Thymus (tissue), 11 donors: ENCODE data around the gene FCN3. TPM values are rescaled to one million over a fixed set of nuclear protein-coding genes. Genes with fewer than 3 reads are reported as not detected.

Experiments
- DNase-seq, 9 donors: peaks; one replicate each; pipeline ENCODE4 v3.0.0-alpha.2; 2013; ENCODE audit warnings: low spot score in 9 of 9, low read depth in 6 of 9, missing footprints in 1 of 9
- H3K27ac ChIP-seq, 2 donors: one replicate each; pipeline ENCODE4 v1.5.1; 2013; ENCODE audit warnings: control low read depth in 1 of 2, low read depth in 1 of 2, low read length in 1 of 2, mild to moderate bottlenecking in 1 of 2, moderate library complexity in 1 of 2
- H3K27me3 ChIP-seq, 2 donors: one replicate each; pipeline ENCODE4 v1.5.1; 2013; ENCODE audit warnings: low read length in 1 of 2; ENCODE audit not compliant: control insufficient read depth in 2 of 2, insufficient read depth in 1 of 2
- H3K36me3 ChIP-seq, 2 donors: one replicate each; pipeline ENCODE4 v1.5.1; 2013; ENCODE audit warnings: low read length in 1 of 2, mild to moderate bottlenecking in 1 of 2, moderate library complexity in 1 of 2; ENCODE audit not compliant: control insufficient read depth in 2 of 2, insufficient read depth in 2 of 2
- H3K4me1 ChIP-seq, 2 donors: one replicate each; pipeline ENCODE4 v1.5.1; 2013; ENCODE audit warnings: low read length in 2 of 2; ENCODE audit not compliant: control insufficient read depth in 2 of 2, insufficient read depth in 2 of 2
- H3K4me3 ChIP-seq, 2 donors: one replicate each; pipeline ENCODE4 v1.5.1; 2013; ENCODE audit warnings: low read length in 2 of 2, control low read depth in 1 of 2, mild to moderate bottlenecking in 1 of 2
- H3K9me3 ChIP-seq, 2 donors: one replicate each; pipeline ENCODE4 v1.5.1; 2013; ENCODE audit warnings: low read length in 1 of 2, mild to moderate bottlenecking in 1 of 2; ENCODE audit not compliant: control insufficient read depth in 2 of 2, insufficient read depth in 1 of 2
- WGBS: extraction: QIAGEN DNeasy Blood & Tissue Kit; methylation state at CpG from one replicate; pipeline ENCODE4 v1.1.7; 2013; 5-methylcytosine and 5-hydroxymethylcytosine counted together
- polyA plus RNA-seq: library from polyadenylated mRNA; stranded (reverse); fragments of 200-250 nt; gene quantifications from one replicate; pipeline ENCODE4 v1.2.3, GENCODE V29; 2013
- total RNA-seq: library from RNA; stranded (reverse); fragments of 120-200 nt; gene quantifications from one replicate; pipeline ENCODE4 v1.2.4, GENCODE V29; 2013
- donor health status: healthy.

The FCN3 gene
- total and polyA plus RNA-seq, 2 donors, result 0.47 to 10.7 TPM

GRCh38 chr1:27372808-27373690 is 1.6 kb downstream of the FCN3 start:
- H3K9me3 ChIP-seq, result no peaks in the 10 kb centered on the region
- no peaks in the 10 kb centered on the region for H3K36me3 ChIP-seq
- no peak for DNase-seq
- H3K4me3 ChIP-seq, result no peak overlapping the region
- H3K27ac ChIP-seq, result no peak overlapping the region
- peaks cover 0 to 8% of the 10 kb centered on the region in 2 donors for H3K4me1 ChIP-seq
- WGBS, result 95% methylated on average over 11 of the region's 11 CpGs
- H3K27me3 ChIP-seq, result peaks cover 0 to 7% of the 10 kb centered on the region in 2 donors

- 97% methylated on average over 19 of the region's 19 CpGs for WGBS
- H3K4me1 ChIP-seq, result peaks cover 0 to 13% of the 10 kb centered on the region in 2 donors
- no peaks in the 10 kb centered on the region for H3K36me3 ChIP-seq
- H3K4me3 ChIP-seq, result no peak overlapping the region
- DNase-seq, result no peak
- H3K9me3 ChIP-seq, result no peaks in the 10 kb centered on the region
- H3K27ac ChIP-seq, result no peak overlapping the region
- H3K27me3 ChIP-seq, result peaks cover 0 to 9% of the 10 kb centered on the region in 2 donors
Observed at GRCh38 chr1:27372022-27372807, 2.4 kb downstream of the FCN3 start.

GRCh38 chr1:27368869-27369582 is 5.6 kb downstream of the FCN3 start:
- Histone ChIP-seq H3K27ac (no peak overlapping the region), H3K9me3 (peaks cover 0 to 7% of the 10 kb centered on the region in 2 donors), H3K36me3 (no peaks in the 10 kb centered on the region), H3K27me3 (peaks cover 0 to 32% of the 10 kb centered on the region in 2 donors), H3K4me3 (no peak overlapping the region), H3K4me1 (peaks cover 10 to 41% of the 10 kb centered on the region in 2 donors)
- WGBS, result 45% methylated on average over 13 of the region's 13 CpGs
- DNase-seq, result no peak

- no peaks in the 10 kb centered on the region for H3K36me3 ChIP-seq
- peaks cover 0 to 7% of the 10 kb centered on the region in 2 donors for H3K9me3 ChIP-seq
- WGBS, result 76% methylated on average over 8 of the region's 8 CpGs
- peaks cover 10 to 41% of the 10 kb centered on the region in 2 donors for H3K4me1 ChIP-seq
- peak overlapping the region; percentile 40 to 57 for H3K4me3 ChIP-seq
- peak overlapping the region in 1 of 2 donors; percentile 50 for H3K27ac ChIP-seq
- peaks cover 0 to 32% of the 10 kb centered on the region in 2 donors for H3K27me3 ChIP-seq
- no peak for DNase-seq
Observed at GRCh38 chr1:27367160-27367650, 7.4 kb downstream of the FCN3 start.

GRCh38 chr1:27366411-27367159 is 8.0 kb downstream of the FCN3 start, which contains the start of gene MAP3K6:
Gene MAP3K6 (minus strand): TSS chr1:27366961. CDS start chr1:27366597, 364 bp downstream.
- whole genome bisulfite sequencing, result 2% methylated on average over 67 of the region's 67 CpGs
- peak in 1 of 9 donors; percentile 49 for DNase-seq
- Histone ChIP-seq H3K4me3 (peak within 1 kb of the TSS; percentile 46 to 57), H3K9me3 (peaks cover 0 to 7% of the 10 kb centered on the region in 2 donors), H3K27ac (peak within 1 kb of the TSS; percentile 62 to 82), H3K36me3 (no peaks in the 10 kb centered on the region), H3K4me1 (peaks cover 10 to 41% of the 10 kb centered on the region in 2 donors), H3K27me3 (peaks cover 0 to 37% of the 10 kb centered on the region in 2 donors)

GRCh38 chr1:27366113-27366410 is 8.6 kb downstream of the FCN3 start:
- Histone ChIP-seq H3K9me3 (peaks cover 0 to 7% of the 10 kb centered on the region in 2 donors), H3K27ac (peak overlapping the region; percentile 62 to 82), H3K4me3 (peak overlapping the region; percentile 46 to 57), H3K4me1 (peaks cover 10 to 43% of the 10 kb centered on the region in 2 donors), H3K36me3 (no peaks in the 10 kb centered on the region), H3K27me3 (peaks cover 0 to 42% of the 10 kb centered on the region in 2 donors)
- DNase-seq, result peak in 3 of 9 donors; percentile 50 to 69 (median 54)
- under 1% methylated on average over 30 of the region's 30 CpGs for WGBS

GRCh38 chr1:27365372-27366112 is 9.1 kb downstream of the FCN3 start:
- Histone ChIP-seq H3K9me3 (peaks cover 0 to 7% of the 10 kb centered on the region in 2 donors), H3K4me3 (peak overlapping the region; percentile 46 to 57), H3K27me3 (peaks cover 0 to 47% of the 10 kb centered on the region in 2 donors), H3K27ac (peak overlapping the region; percentile 62 to 82), H3K36me3 (no peaks in the 10 kb centered on the region), H3K4me1 (peaks cover 10 to 48% of the 10 kb centered on the region in 2 donors)
- WGBS, result 7% methylated on average over 40 of the region's 40 CpGs
- peak in 5 of 9 donors; percentile 64 to 82 (median 70) for DNase-seq
